NCI-H2107 treated with DMSO at 0.1 percent for 48 hours (cell line): ENCODE measurements around the gene FMO4.
"Not testable (repeated sequence)": the region's sequence is repeated elsewhere in the genome, so short reads cannot be mapped to it uniquely, and the experiment has no call there.

ENCODE experiments used
- DNase-seq: peaks from one replicate; lab custom pipeline; 2025; ENCODE audit not compliant: unreplicated experiment; lab: John Stamatoyannopoulos, UW

FMO4 gene

GRCh38 chr1:171313835-171314320, at the start of gene FMO4:
Gene FMO4, plus strand, starts transcription at chr1:171314183. Its CDS starts 5,643 bp downstream, at chr1:171319826.
- peak; percentile 92 for DNase-seq

DNA sequence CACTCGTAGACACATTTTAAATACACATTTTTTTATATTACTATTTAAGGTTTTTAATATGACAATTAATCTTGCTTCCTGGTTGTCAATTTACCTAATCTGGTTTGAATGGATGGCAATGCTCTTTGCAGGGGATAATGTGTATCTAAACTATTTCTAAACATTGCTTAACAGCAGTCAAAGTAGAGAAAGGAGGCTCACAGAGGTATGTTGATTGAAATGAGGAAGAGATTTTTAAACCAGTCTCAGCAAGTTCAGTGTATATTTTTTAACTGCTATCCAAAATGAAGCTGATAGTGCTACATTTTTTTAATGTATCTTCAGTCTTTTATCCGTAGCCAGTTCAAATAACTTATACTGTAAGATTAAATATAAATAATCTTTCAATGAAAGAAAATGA, 48.3 kb upstream of the FMO4 start:
- DNase-seq, result no peak

DNA sequence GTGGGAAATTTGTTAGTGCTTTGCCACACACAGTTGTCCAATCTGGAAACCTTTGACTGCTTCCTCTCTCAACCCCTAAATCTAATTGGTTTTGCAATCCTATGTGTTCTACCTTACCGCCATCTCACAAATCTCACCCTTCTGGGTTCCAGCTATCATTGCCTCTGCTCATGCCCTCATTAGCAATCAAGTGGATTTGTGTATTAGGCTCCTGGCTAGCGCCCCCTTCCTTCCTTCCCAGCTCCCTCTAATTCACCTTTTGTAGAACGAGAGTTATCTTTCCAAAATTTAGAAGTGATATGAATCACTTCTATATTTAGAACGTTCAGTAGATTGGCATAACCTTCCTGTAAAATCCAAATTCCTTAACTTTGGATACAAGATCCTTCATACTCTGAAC, 47.1 kb upstream of the FMO4 start:
- no peak for DNase-seq

- DNase-seq, result no peak
Measured at GRCh38 chr1:171267391-171267790, 46.6 kb upstream of the FMO4 start.

DNA sequence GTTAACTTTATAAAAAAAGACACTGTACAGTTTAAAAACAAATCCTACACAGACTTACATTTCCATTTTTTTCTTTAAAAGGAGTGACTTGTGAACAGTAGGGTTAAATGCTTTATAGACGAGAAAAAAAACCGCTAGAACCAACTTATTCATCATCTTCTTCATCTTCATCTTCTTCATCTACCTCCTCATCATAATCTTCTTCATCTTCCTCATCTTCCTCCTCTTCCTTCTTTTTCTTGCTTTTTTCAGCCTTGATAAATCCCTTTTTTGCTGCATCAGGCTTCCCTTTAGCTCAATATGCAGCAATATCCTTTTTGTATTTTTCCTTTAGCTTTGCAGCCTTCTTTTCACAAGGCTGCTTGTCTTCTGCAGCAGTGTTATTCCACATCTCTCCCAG, 43.2 kb upstream of the FMO4 start:
- no peak for DNase-seq

DNA sequence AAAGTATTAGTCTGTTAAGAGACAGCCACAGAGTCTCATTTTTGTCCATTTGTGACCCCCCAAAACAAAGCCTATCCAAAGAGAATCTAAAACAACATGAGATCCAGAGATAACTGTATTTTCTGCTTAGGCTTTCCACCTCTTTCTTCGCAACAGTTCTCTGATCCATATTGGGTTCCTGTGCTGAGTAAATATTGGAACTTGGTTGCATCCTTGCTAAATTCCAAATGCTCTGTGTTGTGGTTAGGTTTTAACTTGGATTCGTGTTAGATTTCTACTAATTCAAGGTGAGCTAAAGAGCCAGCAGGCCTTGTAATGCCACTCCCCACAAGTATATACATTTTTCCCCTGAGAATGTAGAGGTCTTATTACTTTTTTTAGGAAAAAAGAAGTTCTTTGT, 36.4 kb upstream of the FMO4 start:
- DNase-seq, result no peak

GRCh38 chr1:171279234-171279633, 34.7 kb upstream of the FMO4 start:
- DNase-seq, result no peak

DNA sequence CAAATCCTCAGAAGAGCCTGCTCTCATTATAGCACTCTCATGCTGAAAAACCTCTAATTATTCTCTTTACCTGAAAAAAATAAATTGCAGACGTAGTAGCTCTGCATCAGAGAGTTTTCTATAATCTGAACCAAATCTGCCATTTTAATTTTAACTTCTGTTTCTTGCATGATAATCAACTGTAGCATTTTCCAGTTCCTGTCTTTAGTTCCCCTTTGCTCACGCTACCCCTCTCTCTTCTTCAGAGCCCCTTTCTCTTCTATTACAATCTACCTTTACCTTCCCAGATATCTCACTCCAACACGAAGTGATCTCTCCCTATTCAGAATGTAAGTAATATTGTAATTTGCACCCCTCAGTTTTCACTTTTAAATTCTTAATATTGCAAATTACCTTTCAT, 34.3 kb upstream of the FMO4 start:
- DNase-seq, result no peak

DNA sequence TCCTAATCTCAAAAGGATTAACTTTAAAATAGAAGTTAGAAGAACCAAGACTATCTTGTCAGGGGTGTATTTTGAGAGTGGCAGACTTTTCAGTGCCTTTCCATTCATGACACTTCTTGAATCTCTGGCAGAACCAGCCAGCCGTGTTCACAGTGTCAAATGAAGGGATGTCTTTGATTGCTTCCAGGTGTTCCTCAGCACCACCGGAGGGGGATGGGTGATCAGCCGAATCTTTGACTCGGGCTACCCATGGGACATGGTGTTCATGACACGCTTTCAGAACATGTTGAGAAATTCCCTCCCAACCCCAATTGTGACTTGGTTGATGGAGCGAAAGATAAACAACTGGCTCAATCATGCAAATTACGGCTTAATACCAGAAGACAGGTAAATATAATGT, 33.4 kb upstream of the FMO4 start:
- no peak for DNase-seq

DNA sequence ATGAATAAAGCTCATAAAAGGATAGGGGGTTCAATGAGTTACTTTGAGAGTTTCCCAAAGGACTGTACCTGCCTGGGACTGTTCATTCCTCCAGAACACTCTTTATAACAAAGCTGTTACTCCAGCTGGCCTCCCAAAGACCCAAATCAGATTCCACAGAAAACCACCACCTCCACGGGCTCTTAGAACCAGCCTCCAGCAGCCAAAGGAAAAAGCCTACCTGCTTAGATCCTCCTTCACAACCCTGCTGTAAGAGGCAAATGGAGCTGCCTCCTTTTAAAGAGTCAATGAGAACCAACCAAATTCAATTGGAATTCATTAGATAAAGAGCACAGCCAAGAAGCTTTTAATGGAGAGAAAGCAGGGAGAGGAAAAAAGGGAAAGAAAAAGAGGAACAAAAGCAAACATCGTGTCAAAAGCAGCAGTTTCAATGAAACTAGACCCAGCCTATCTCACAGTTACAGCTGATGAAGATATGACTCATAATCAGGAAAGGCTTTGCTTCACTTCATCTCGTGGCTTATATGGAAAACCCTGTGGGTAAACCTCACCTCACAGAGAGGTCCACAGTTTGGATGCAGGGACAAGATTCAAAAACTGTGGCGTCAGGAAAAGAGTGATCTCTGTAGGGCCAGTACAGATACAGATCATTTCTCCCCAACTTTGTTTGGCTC, 27.8 kb upstream of the FMO4 start:
- no peak for DNase-seq

GRCh38 chr1:171290621-171291020, 23.4 kb upstream of the FMO4 start:
- DNase-seq, result no peak

DNA sequence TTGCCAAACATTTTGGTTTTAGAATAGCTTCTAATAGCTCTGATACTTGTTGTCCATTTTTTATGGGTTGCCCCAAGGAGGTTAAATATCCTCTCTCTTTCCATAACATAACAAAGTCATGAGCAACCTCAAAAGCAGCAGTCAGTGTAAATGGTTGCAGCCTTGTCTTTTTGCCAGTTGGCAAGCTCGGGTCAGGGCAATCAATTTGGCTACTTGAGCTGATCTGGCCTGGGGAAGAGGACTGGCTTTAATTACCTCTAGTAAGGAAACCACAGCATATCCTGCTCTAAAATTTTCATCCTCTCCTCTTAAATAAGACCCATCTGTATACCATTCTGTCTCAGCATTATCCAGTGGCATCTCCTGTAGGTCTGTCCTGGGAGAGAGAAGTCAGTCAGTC, 21.2 kb upstream of the FMO4 start:
- DNase-seq, result no peak

DNA sequence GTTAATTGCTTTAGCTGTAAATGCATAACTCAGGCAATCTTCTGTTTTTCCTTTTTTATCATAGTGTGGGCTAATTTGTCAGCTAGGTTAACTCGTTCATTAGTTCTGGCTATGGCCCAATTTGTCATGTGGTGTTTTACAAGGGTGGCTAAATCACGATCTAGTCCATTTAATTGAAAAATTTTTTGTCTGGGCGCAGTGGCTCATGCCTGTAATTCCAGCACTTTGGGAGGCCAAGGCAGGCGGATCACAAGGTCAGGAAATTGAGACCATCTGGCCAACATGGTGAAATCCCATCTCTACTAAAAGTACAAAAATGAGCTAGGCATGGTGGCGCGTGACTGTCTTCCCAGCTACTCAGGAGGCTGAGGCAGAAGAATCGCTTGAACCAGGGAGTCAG, 18.6 kb upstream of the FMO4 start:
- DNase-seq, result not testable (repeated sequence)

- DNase-seq, result no peak
Measured at GRCh38 chr1:171295821-171296220, 18.2 kb upstream of the FMO4 start.

DNA sequence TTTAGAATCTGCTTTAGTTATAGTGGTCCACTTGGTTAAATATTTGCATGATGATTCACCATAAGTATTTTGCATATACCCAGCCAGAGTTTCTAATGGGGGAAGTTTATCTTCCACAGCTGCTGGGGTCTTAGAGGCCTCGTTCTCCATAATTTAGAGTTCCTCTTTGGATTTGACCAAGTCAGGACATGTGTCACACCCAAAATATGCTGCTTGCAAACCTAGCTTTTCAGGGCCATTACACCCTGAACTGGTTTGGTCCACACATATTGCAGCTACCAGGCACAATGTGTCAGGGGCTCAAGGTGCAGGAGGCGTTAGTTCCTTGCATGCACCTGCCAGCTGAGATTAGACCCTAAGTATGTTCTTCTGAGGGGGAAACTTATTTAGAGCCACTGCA, 17.1 kb upstream of the FMO4 start:
- no peak for DNase-seq

GRCh38 chr1:171298696-171299095, 15.3 kb upstream of the FMO4 start:
- no peak for DNase-seq

- DNase-seq, result no peak
Measured at GRCh38 chr1:171299342-171299741, 14.6 kb upstream of the FMO4 start.

GRCh38 chr1:171300401-171300800, 13.6 kb upstream of the FMO4 start:
- no peak for DNase-seq

DNA sequence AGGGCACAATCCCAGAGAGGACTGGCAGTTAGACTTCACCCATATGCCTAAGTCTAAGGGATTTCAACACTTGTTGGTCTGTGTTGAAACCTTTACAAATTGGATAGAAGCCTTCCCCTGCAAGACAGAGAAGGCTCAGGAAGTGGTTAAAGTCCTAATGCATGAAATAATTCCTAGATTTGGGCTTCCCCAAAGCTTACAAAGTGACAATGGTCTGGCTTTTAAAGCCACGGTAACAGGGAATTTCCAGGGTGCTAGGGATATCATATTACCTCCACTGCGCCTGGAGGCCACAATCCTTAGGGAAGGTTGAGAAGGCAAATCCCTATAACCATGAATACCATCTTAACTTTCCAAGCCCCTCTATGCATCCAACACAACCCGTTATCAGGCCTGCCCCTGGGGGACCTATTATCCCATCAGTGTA, 3.3 kb upstream of the FMO4 start:
- DNase-seq, result no peak

DNA sequence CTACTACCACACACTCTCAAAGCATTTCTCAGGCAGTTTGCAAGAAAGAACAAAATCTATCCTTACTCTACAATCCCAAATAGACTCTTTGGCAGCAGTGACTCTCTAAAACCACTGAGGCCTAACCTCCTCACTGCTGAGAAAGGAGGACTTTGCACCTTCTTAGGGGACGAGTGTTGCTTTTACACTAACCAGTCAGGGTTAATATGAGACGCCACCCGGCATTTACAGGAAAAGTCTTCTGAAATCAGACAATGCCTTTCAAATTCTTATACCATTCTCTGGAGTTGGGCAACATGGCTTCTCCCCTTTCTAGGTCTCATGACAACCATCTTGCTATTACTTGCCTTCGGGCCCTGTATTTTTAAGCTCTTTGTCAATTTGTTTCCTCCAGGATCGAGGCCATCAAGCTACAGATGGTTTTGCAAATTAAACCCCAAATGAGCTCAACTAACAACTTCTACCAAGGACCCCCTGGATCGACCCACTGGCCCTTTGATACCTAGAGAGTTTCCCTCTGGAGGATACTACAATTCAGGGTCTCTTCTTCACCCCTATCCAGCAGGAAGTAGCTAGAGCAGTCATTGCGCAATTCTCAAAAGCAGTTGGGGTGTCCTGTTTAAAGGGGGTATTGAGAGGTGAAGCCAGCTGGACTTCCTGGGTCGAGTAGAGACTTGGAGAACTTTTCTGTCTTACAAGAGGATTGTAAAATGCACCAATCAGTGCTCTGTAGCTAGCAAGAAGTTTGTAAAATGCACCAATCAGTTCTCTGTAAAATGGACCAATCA, 2.0 kb upstream of the FMO4 start:
- DNase-seq, result no peak

- DNase-seq, result no peak
Measured at GRCh38 chr1:171313319-171313834, 606 bp upstream of the FMO4 start.

- no peak for DNase-seq
Measured at GRCh38 chr1:171329251-171329650, 15.3 kb downstream of the FMO4 start.
